ENCODE measurements around the gene SLC27A2.

- TF ChIP-seq CTCF (conservative IDR thresholded peaks at IDR 0.05; ENCODE audit: low read depth in 2 of 2) (no peak), EZH2 (IDR thresholded peaks at IDR 0.05; ENCODE audit: low read depth, unreplicated experiment) (no peak), POLR2AphosphoS5 (IDR thresholded peaks at IDR 0.05; ENCODE audit: low read depth) (no peak), EZH2phosphoT487 (IDR thresholded peaks at IDR 0.05; ENCODE audit: unreplicated experiment) (no peak), ZNF114 (CRISPR knock-in tag; IDR thresholded peaks at IDR 0.05) (no peak), CREB1 (CRISPR knock-in tag; IDR thresholded peaks at IDR 0.05; ENCODE audit: low read depth) (no peak), REST (IDR thresholded peaks at IDR 0.05; ENCODE audit: unreplicated experiment) (no peak)
Measured at GRCh38 chr15:50238255-50238654, 56.3 kb downstream of the SLC27A2 start.

Data from GM23338 (cell line).